Measurements from ENCODE around the gene ABCB8.

- TF ChIP-seq SUZ12 (IDR thresholded peaks at IDR 0.05) (no peak), FOXM1 (IDR thresholded peaks at IDR 0.05; ENCODE audit: borderline replicate concordance) (no peak), BHLHE40 (IDR thresholded peaks at IDR 0.05; ENCODE audit: borderline replicate concordance) (no peak), ZNF384 (IDR thresholded peaks at IDR 0.05) (no peak), SP1 (IDR thresholded peaks at IDR 0.05) (no peak), TARDBP (IDR thresholded peaks at IDR 0.05) (no peak), ELF4 (IDR thresholded peaks at IDR 0.05) (no peak), FOXA1 (IDR thresholded peaks at IDR 0.05) (no peak), FOXK2 (IDR thresholded peaks at IDR 0.05) (no peak), NFRKB (IDR thresholded peaks at IDR 0.05) (no peak), HDGF (IDR thresholded peaks at IDR 0.05; ENCODE audit: borderline replicate concordance) (no peak), CTBP1 (IDR thresholded peaks at IDR 0.05; ENCODE audit: borderline replicate concordance) (no peak)
These were observed 53.2 kb downstream of the ABCB8 start for GRCh38 chr7:151081170-151082101.
